ENCODE data around the gene YKT6.

GRCh38 chr7:44221231-44221791 is 20.5 kb downstream of the YKT6 start:
- no peak for TF ChIP-seq CTCF (IDR thresholded peaks at IDR 0.05; ENCODE audit: low read depth, low read length)
- TF ChIP-seq EZH2phosphoT487 (IDR thresholded peaks at IDR 0.05; ENCODE audit: low read depth) = no peak
